ENCODE results near the gene LAPTM4A. TPM values are rescaled to one million over a fixed set of nuclear protein-coding genes. Genes with fewer than 3 reads are reported as not detected.

The LAPTM4A gene
- total and polyA plus RNA-seq, 2 donors from 2014 or later: 330 to 365 TPM

- Histone ChIP-seq H3K4me1 (ENCODE audit: control insufficient read depth in 2 of 3, insufficient read depth in 2 of 3, low read depth in 1 of 3, low read length in 3 of 3) (peaks cover 0 to 10% (median 7%) of the 10 kb centered on the region in 3 donors), H3K9ac (ENCODE audit: low read length in 3 of 3) (no peak overlapping the region), H3K27me3 (ENCODE audit: control insufficient read depth, insufficient read depth, low read length) (no peaks in the 10 kb centered on the region), H3K4me3 (ENCODE audit: low read length in 3 of 3) (no peak overlapping the region), H3K36me3 (ENCODE audit: control insufficient read depth in 2 of 3, insufficient read depth in 3 of 3, low read length in 3 of 3) (no peaks in the 10 kb centered on the region), H3K9me3 (ENCODE audit: control insufficient read depth in 2 of 3, insufficient read depth in 1 of 3, low read length in 3 of 3) (no peaks in the 10 kb centered on the region), H3K27ac (ENCODE audit: low read depth in 2 of 2, low read length in 2 of 2) (peak overlapping the region; percentile 68 to 74)
- no peak for TF ChIP-seq CTCF (IDR thresholded peaks at IDR 0.05; ENCODE audit: borderline replicate concordance, extremely low read depth, insufficient read depth)
- intact Hi-C loops (cut with DNase I): loop anchor here (10.0 kb wide), 1 partner anchor 78 kb away; the partner anchor contains the start of gene MATN3
- DNase-seq (peak in 1 of 5 donors; percentile 27), FAIRE-seq (no peak)
These were observed 41.4 kb upstream of the LAPTM4A start for GRCh38 chr2:20092901-20093235.

- TF ChIP-seq CTCF (IDR thresholded peaks at IDR 0.05; ENCODE audit: borderline replicate concordance, extremely low read depth, insufficient read depth): no peak
- FAIRE-seq: no peak
- Histone ChIP-seq H3K9me3 (ENCODE audit: control insufficient read depth in 2 of 3, insufficient read depth in 1 of 3, low read length in 3 of 3) (no peaks in the 10 kb centered on the region), H3K27me3 (ENCODE audit: control insufficient read depth, insufficient read depth, low read length) (no peaks in the 10 kb centered on the region), H3K27ac (ENCODE audit: low read depth in 2 of 2, low read length in 2 of 2) (peak overlapping the region in 1 of 2 donors; percentile 68), H3K4me3 (ENCODE audit: low read length in 3 of 3) (no peak overlapping the region), H3K36me3 (ENCODE audit: control insufficient read depth in 2 of 3, insufficient read depth in 3 of 3, low read length in 3 of 3) (no peaks in the 10 kb centered on the region), H3K9ac (ENCODE audit: low read length in 3 of 3) (no peak overlapping the region), H3K4me1 (ENCODE audit: control insufficient read depth in 2 of 3, insufficient read depth in 2 of 3, low read depth in 1 of 3, low read length in 3 of 3) (peaks cover 0 to 10% (median 7%) of the 10 kb centered on the region in 3 donors)
- DNase-seq: peak in 1 of 5 donors; percentile 31
- intact Hi-C loops (cut with DNase I): loop anchor here (10.0 kb wide), 1 partner anchor 78 kb away; the partner anchor contains the start of gene MATN3
These were observed 40.9 kb upstream of the LAPTM4A start for GRCh38 chr2:20092226-20092900.

GRCh38 chr2:20091305-20091991 lies 40.0 kb upstream of the LAPTM4A start:
- intact Hi-C loops (cut with DNase I): loop anchor here (10.0 kb wide), 1 partner anchor 77 kb away; the partner anchor contains the start of gene MATN3
- no peaks in the 10 kb centered on the region for H3K36me3 ChIP-seq (ENCODE audit: control insufficient read depth in 2 of 3, insufficient read depth in 3 of 3, low read length in 3 of 3)
- TF ChIP-seq CTCF (IDR thresholded peaks at IDR 0.05; ENCODE audit: borderline replicate concordance, extremely low read depth, insufficient read depth): no peak
- no peak overlapping the region for H3K9ac ChIP-seq (ENCODE audit: low read length in 3 of 3)
- no peak overlapping the region for H3K4me3 ChIP-seq (ENCODE audit: low read length in 3 of 3)
- FAIRE-seq: no peak
- H3K9me3 ChIP-seq (ENCODE audit: control insufficient read depth in 2 of 3, insufficient read depth in 1 of 3, low read length in 3 of 3): no peaks in the 10 kb centered on the region
- peak in 2 of 5 donors; percentile 66 to 88 for DNase-seq
- H3K27me3 ChIP-seq (ENCODE audit: control insufficient read depth, insufficient read depth, low read length): no peaks in the 10 kb centered on the region
- H3K27ac ChIP-seq (ENCODE audit: low read depth in 2 of 2, low read length in 2 of 2): peak overlapping the region; percentile 35 to 45
- H3K4me1 ChIP-seq (ENCODE audit: control insufficient read depth in 2 of 3, insufficient read depth in 2 of 3, low read depth in 1 of 3, low read length in 3 of 3): peaks cover 0 to 10% (median 7%) of the 10 kb centered on the region in 3 donors
